CD4-positive, alpha-beta T cell treated with Interleukin-15 for 4 hours (primary cell): ENCODE data around the gene IHH.

Experiments
- DNase-seq: peaks from one replicate; pipeline ENCODE4 v3.0.0-alpha.2; 2020; ENCODE audit warnings: low spot score

IHH gene

GRCh38 chr2:219019436-219019835, 41.3 kb downstream of the IHH start:
- no peak for DNase-seq

- DNase-seq, result no peak
These were observed 42.0 kb downstream of the IHH start for GRCh38 chr2:219018726-219019125.

GRCh38 chr2:219018286-219018685, 42.4 kb downstream of the IHH start:
- DNase-seq, result no peak

- DNase-seq, result no peak
These were observed 43.4 kb downstream of the IHH start for GRCh38 chr2:219017201-219017931.

- DNase-seq, result no peak
These were observed 44.0 kb downstream of the IHH start for GRCh38 chr2:219016721-219017120.

- no peak for DNase-seq
These were observed 49.8 kb downstream of the IHH start for GRCh38 chr2:219010873-219011272.

GRCh38 chr2:219010162-219010756, 50.5 kb downstream of the IHH start:
- DNase-seq, result no peak

- DNase-seq, result no peak
These were observed 51.4 kb downstream of the IHH start for GRCh38 chr2:219009294-219009693.
